ENCODE data around the gene YIPF2. TPM values are rescaled to one million over a fixed set of nuclear protein-coding genes. Genes with fewer than 3 reads are reported as not detected.

The YIPF2 gene
- polyA plus RNA-seq, 1 of the 3 experiments (the other 2 are of a cell fraction) = 61.3 TPM

DNA sequence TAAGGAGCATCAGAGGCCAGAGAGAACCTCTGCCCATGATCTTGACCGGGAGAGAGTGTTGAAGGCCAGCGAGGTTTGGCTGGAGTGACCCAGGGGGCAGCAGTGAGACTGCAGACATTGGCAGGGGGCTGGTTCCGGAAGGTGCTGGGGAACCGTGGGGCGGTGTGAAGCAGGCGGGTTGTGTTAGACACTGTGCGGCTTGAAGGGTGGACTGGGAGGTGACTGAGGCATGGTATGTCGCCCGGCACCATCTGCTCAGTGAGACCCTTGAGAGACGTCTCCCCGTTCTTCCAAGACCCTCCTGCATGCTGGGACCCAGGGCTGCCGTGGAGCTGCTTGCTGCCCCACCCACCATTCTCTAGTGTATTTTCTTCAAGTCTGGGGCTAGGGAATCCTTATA, 32.5 kb downstream of the YIPF2 start:
- Histone ChIP-seq H3K9ac (no peak overlapping the region), H3K4me3 (ENCODE audit: low read depth in 2 of 2, low read length in 1 of 2) (no peak overlapping the region), H3K27ac (ENCODE audit: low read depth in 2 of 2, low read length in 1 of 2) (no peak overlapping the region), H3K9me3 (no peaks in the 10 kb centered on the region), H4K20me1 (ENCODE audit: insufficient read depth) (peaks cover 63% of the 10 kb centered on the region), H3K36me3 (replicated peaks in 1 of 2; ENCODE audit: control insufficient read depth in 1 of 2, insufficient read depth in 2 of 2, low read length in 1 of 2) (no peaks in the 10 kb centered on the region), H3F3A (replicated peaks; ENCODE audit: insufficient read depth) (no peaks in the 10 kb centered on the region), H3K4me1 (ENCODE audit: control insufficient read depth in 1 of 2, insufficient read depth in 2 of 2, low read depth in 1 of 2, low read length in 1 of 2) (peaks cover 0 to 35% of the 10 kb centered on the region in 2 experiments; a peak in 2 of 4 replicates), H2AFZ (ENCODE audit: low read depth) (no peak overlapping the region), H3K27me3 (ENCODE audit: insufficient read depth) (no peaks in the 10 kb centered on the region), H3K4me2 (no peak overlapping the region), H3K79me2 (ENCODE audit: insufficient read depth) (peaks cover 85% of the 10 kb centered on the region), H3K9me2 (no peaks in the 10 kb centered on the region)
- no peak for TF ChIP-seq TCF12 (IDR thresholded peaks at IDR 0.05)
- TF ChIP-seq, protein P1, sequence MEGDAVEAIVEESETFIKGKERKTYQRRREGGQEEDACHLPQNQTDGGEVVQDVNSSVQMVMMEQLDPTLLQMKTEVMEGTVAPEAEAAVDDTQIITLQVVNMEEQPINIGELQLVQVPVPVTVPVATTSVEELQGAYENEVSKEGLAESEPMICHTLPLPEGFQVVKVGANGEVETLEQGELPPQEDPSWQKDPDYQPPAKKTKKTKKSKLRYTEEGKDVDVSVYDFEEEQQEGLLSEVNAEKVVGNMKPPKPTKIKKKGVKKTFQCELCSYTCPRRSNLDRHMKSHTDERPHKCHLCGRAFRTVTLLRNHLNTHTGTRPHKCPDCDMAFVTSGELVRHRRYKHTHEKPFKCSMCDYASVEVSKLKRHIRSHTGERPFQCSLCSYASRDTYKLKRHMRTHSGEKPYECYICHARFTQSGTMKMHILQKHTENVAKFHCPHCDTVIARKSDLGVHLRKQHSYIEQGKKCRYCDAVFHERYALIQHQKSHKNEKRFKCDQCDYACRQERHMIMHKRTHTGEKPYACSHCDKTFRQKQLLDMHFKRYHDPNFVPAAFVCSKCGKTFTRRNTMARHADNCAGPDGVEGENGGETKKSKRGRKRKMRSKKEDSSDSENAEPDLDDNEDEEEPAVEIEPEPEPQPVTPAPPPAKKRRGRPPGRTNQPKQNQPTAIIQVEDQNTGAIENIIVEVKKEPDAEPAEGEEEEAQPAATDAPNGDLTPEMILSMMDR (IDR thresholded peaks at IDR 0.05) = peak; percentile 22; the same call in 1 of the 2 replicates
- no peak for DNase-seq
- 94% methylated on average over 11 of the region's 12 CpGs for WGBS (ENCODE audit: low lambda C conversion rate)
- ChIA-PET CTCF (interaction anchor here (1.0 to 2.2 kb wide), 4 partner anchors 8 to 24 kb away, joined by 3 to 8 read pairs (median 4); no protein-coding TSS in a partner anchor), POLR2A (no interaction called here)

- DNase-seq = no peak
- no peak overlapping the region for H3K4me3 ChIP-seq (ENCODE audit: low read depth in 2 of 2, low read length in 1 of 2)
- peaks cover 81% of the 10 kb centered on the region for H3K79me2 ChIP-seq (ENCODE audit: insufficient read depth)
- ChIA-PET POLR2A (no interaction called here), CTCF (interaction anchor here (1.0 to 2.2 kb wide), 2 partner anchors 8 to 24 kb away, joined by 3 to 8 read pairs; no protein-coding TSS in a partner anchor)
- no peak overlapping the region for H3K9ac ChIP-seq
- H3K36me3 ChIP-seq (replicated peaks in 1 of 2; ENCODE audit: control insufficient read depth in 1 of 2, insufficient read depth in 2 of 2, low read length in 1 of 2) = no peaks in the 10 kb centered on the region
- no peaks in the 10 kb centered on the region for H3K9me2 ChIP-seq
- no peaks in the 10 kb centered on the region for H3K9me3 ChIP-seq
- WGBS (ENCODE audit: low lambda C conversion rate) = 92% methylated on average over 5 of the region's 6 CpGs
- H3K4me2 ChIP-seq = no peak overlapping the region
- peaks cover 63% of the 10 kb centered on the region for H4K20me1 ChIP-seq (ENCODE audit: insufficient read depth)
- TF ChIP-seq SIN3A (IDR thresholded peaks at IDR 0.05; ENCODE audit: borderline replicate concordance, low read depth, low read length) (no peak), FOXM1 (IDR thresholded peaks at IDR 0.05; ENCODE audit: low read depth) (no peak), FOXJ3 (CRISPR knock-in tag; IDR thresholded peaks at IDR 0.05) (no peak), EP300 (IDR thresholded peaks at IDR 0.05; ENCODE audit: borderline replicate concordance in 1 of 2, low read depth in 1 of 2, low read length in 1 of 2) (no peak), NFIC (IDR thresholded peaks at IDR 0.05; ENCODE audit: borderline replicate concordance) (no peak), FOSL2 (IDR thresholded peaks at IDR 0.05; ENCODE audit: borderline replicate concordance, low read depth) (no peak), MAX (IDR thresholded peaks at IDR 0.05; ENCODE audit: low read depth) (no peak)
- TF ChIP-seq, protein P2, sequence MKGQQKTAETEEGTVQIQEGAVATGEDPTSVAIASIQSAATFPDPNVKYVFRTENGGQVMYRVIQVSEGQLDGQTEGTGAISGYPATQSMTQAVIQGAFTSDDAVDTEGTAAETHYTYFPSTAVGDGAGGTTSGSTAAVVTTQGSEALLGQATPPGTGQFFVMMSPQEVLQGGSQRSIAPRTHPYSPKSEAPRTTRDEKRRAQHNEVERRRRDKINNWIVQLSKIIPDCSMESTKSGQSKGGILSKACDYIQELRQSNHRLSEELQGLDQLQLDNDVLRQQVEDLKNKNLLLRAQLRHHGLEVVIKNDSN (IDR thresholded peaks at IDR 0.05; ENCODE audit: borderline replicate concordance, low read depth) = no peak
- TF ChIP-seq, protein P1 (IDR thresholded peaks at IDR 0.05) = no peak
- no peaks in the 10 kb centered on the region for H3F3A ChIP-seq (replicated peaks; ENCODE audit: insufficient read depth)
- no peak overlapping the region for H2AFZ ChIP-seq (ENCODE audit: low read depth)
- peaks cover 0 to 35% of the 10 kb centered on the region in 2 experiments; a peak in 2 of 4 replicates for H3K4me1 ChIP-seq (ENCODE audit: control insufficient read depth in 1 of 2, insufficient read depth in 2 of 2, low read depth in 1 of 2, low read length in 1 of 2)
- H3K27me3 ChIP-seq (ENCODE audit: insufficient read depth) = no peaks in the 10 kb centered on the region
- H3K27ac ChIP-seq (ENCODE audit: low read depth in 2 of 2, low read length in 1 of 2) = no peak overlapping the region
These were observed 33.1 kb downstream of the YIPF2 start for GRCh38 chr19:10895363-10895762.
